HCT116 (cell line): ENCODE measurements around the gene TCHP. TPM values are rescaled to one million over a fixed set of nuclear protein-coding genes. Genes with fewer than 3 reads are reported as not detected.

Experiments
- ATAC-seq: fragments of 200-7000 bp; cut with Tn5 transposase; 2 replicates; pipeline ENCODE4 v1.9.1; 2020; ENCODE audit warnings: mild to moderate bottlenecking, moderate library complexity
- BruUV-seq: library from RNA; stranded (reverse); fragments of 400-500 nt; replicated peaks from 2 replicates; lab custom pipeline; 2021; lab: Mats Ljungman, UMichigan
- CTCF ChIA-PET: fragments of 300-600 bp; sonication (Branson Sonifier 250); formaldehyde crosslinking; loops from one replicate; lab custom pipeline; 2021; ENCODE audit warnings: antibody characterized with exemption; lab: Charles Lee
- POLR2A ChIA-PET: fragments of 300-600, 350-600 bp; sonication (Branson Sonifier 250); formaldehyde crosslinking; loops from one replicate; lab custom pipeline; 2021; ENCODE audit warnings: antibody characterized with exemption; lab: Charles Lee
- RAD21 ChIA-PET, 2 experiments: fragments of 300-600 bp; sonication (Branson Sonifier 250); formaldehyde crosslinking; loops; one replicate each; lab custom pipeline; 2023; ENCODE audit warnings: low total read pairs in 2 of 2; ENCODE audit not compliant: uncharacterized antibody in 2 of 2, unreplicated experiment in 2 of 2, low non-redundant PET in 1 of 2; lab: Charles Lee
- DNase-seq: peaks from one replicate; pipeline ENCODE4 v3.0.0-alpha.2; 2010; ENCODE audit warnings: low read depth, low spot score
- H2AFZ ChIP-seq: fragments of 200-600 bp; shearing (Covaris generic), sonication (generic); 2 replicates; pipeline ENCODE4 v1.6.1; 2017; ENCODE audit warnings: low read depth, mixed run types, mixed read lengths, antibody characterized with exemption, low read length; ENCODE audit not compliant: poor library complexity, severe bottlenecking
- H3K27ac ChIP-seq: 2 replicates; pipeline ENCODE4 v1.5.1; 2012; ENCODE audit warnings: low read depth, low read length
- H3K27me3 ChIP-seq: fragments of 200-600 bp; sonication (generic); 2 replicates; pipeline ENCODE4 v1.6.1; 2016; ENCODE audit warnings: mixed run types, low read length, mixed read lengths; ENCODE audit not compliant: insufficient read depth
- H3K36me3 ChIP-seq, 2 experiments: fragments of 200-500 bp in 1 of 2; fragments of 200-600 bp in 1 of 2; sonication (Bioruptor generic) in 1 of 2; sonication (generic) in 1 of 2; 2 replicates each; pipeline versions ENCODE4 v1.5.1 to v1.6.1; 2014 to 2016; ENCODE audit warnings: low read length in 2 of 2, inconsistent platforms in 1 of 2, mixed read lengths in 1 of 2, mixed run types in 1 of 2; ENCODE audit not compliant: insufficient read depth in 2 of 2, control insufficient read depth in 1 of 2
- H3K4me1 ChIP-seq, 2 experiments: fragments of 200-600 bp in 1 of 2; sonication (generic) in 1 of 2; 2 replicates each; pipeline versions ENCODE4 v1.5.1 to v1.6.1; 2012 to 2017; ENCODE audit warnings: low read length in 2 of 2, inconsistent platforms in 1 of 2, mild to moderate bottlenecking in 1 of 2, mixed read lengths in 1 of 2, mixed run types in 1 of 2, moderate library complexity in 1 of 2; ENCODE audit not compliant: insufficient read depth in 2 of 2, control insufficient read depth in 1 of 2
- H3K4me2 ChIP-seq: fragments of 200-600 bp; sonication (generic); 2 replicates; pipeline ENCODE4 v1.6.1; 2017; ENCODE audit warnings: mixed run types, low read length, mixed read lengths
- H3K4me3 ChIP-seq, 2 experiments: fragments of 200-600 bp in 1 of 2; sonication (generic) in 1 of 2; replicated peaks in 1 of 2; 2 replicates each; pipeline ENCODE4 v1.5.1; 2011 to 2016; ENCODE audit warnings: low read length in 2 of 2, control low read depth in 1 of 2, low read depth in 1 of 2, mild to moderate bottlenecking in 1 of 2, mixed read lengths in 1 of 2, mixed run types in 1 of 2
- H3K79me2 ChIP-seq: fragments of 200-600 bp; sonication (generic); 2 replicates; pipeline ENCODE4 v1.6.1; 2017; ENCODE audit warnings: mild to moderate bottlenecking, mixed run types, low read length, moderate library complexity, mixed read lengths; ENCODE audit not compliant: insufficient read depth
- H3K9ac ChIP-seq: fragments of 200-600 bp; sonication (generic); 2 replicates; pipeline ENCODE4 v1.6.1; 2016; ENCODE audit warnings: low read length, mixed read lengths
- H3K9me2 ChIP-seq: fragments of 200-600 bp; sonication (generic), shearing (Covaris generic); 2 replicates; pipeline ENCODE4 v1.6.1; 2017; ENCODE audit warnings: mixed run types, mild to moderate bottlenecking, moderate library complexity; ENCODE audit not compliant: insufficient read depth
- H3K9me3 ChIP-seq, 2 experiments: fragments of 200-500 bp in 1 of 2; fragments of 200-600 bp in 1 of 2; sonication (Bioruptor generic) in 1 of 2; sonication (generic) in 1 of 2; 2 replicates each; pipeline ENCODE4 v1.6.1; 2014 to 2017; ENCODE audit warnings: low read length in 2 of 2, mixed read lengths in 2 of 2, inconsistent platforms in 1 of 2, low read depth in 1 of 2, mild to moderate bottlenecking in 1 of 2, mixed run types in 1 of 2, moderate library complexity in 1 of 2; ENCODE audit not compliant: control insufficient read depth in 1 of 2, insufficient read depth in 1 of 2
- H4K20me1 ChIP-seq: fragments of 200-600 bp; sonication (generic), shearing (Covaris generic); 2 replicates; pipeline ENCODE4 v1.6.1; 2017; ENCODE audit warnings: mixed run types, mild to moderate bottlenecking, moderate library complexity; ENCODE audit not compliant: insufficient read depth
- CBX3 ChIP-seq: IDR thresholded peaks from 2 replicates; pipeline ENCODE4 v1.6.1; 2012; ENCODE audit warnings: low read depth
- EGR1 ChIP-seq: IDR thresholded peaks from 2 replicates; pipeline ENCODE4 v1.6.1; 2012; ENCODE audit warnings: low read depth
- ELF1 ChIP-seq: IDR thresholded peaks from 2 replicates; pipeline ENCODE4 v1.6.1; 2012; ENCODE audit warnings: low read depth, borderline replicate concordance
- EZH2 ChIP-seq: fragments of 200-600 bp; sonication (generic); IDR thresholded peaks from 2 replicates; pipeline ENCODE4 v1.6.1; 2017; ENCODE audit warnings: antibody characterized with exemption, mixed run types
- EZH2phosphoT487 ChIP-seq: fragments of 200-600 bp; IDR thresholded peaks from 2 replicates; pipeline ENCODE4 v1.6.1; 2018; ENCODE audit warnings: antibody characterized with exemption, borderline replicate concordance
- JUND ChIP-seq: IDR thresholded peaks from 2 replicates; pipeline ENCODE4 v1.6.1; 2012
- SIN3A ChIP-seq: IDR thresholded peaks from 2 replicates; pipeline ENCODE4 v1.6.1; 2012; ENCODE audit warnings: low read depth
- SP1 ChIP-seq: IDR thresholded peaks from 2 replicates; pipeline ENCODE4 v1.6.1; 2012; ENCODE audit warnings: low read depth
- ZFX ChIP-seq: fragments of 450-650 bp; IDR thresholded peaks from 2 replicates; pipeline ENCODE4 v1.6.1; 2017
- ZNF274 ChIP-seq: fragments of 200-500 bp; sonication (Bioruptor generic); IDR thresholded peaks from 2 replicates; pipeline ENCODE4 v1.6.1; 2014; ENCODE audit warnings: mild to moderate bottlenecking, low read depth, low read length, inconsistent platforms
- intact Hi-C: fragments of 100-400 bp; cut with micrococcal nuclease; formaldehyde crosslinking; loops from 2 replicates; pipeline ENCODE4 v1.10.0; 2022
- total RNA-seq: library from RNA; stranded (reverse); gene quantifications from one replicate; pipeline ENCODE4 v1.2.1, GENCODE V29; 2021; ENCODE audit not compliant: unreplicated experiment
- TF ChIP-seq, protein P1 (sequence below): IDR thresholded peaks from 2 replicates; pipeline ENCODE4 v1.6.1; 2012
- TF ChIP-seq, protein P2 (sequence below): IDR thresholded peaks from 2 replicates; pipeline ENCODE4 v1.6.1; 2012; ENCODE audit warnings: low read depth
- TF ChIP-seq, protein P3 (sequence below): IDR thresholded peaks from 2 replicates; pipeline ENCODE4 v1.6.1; 2011; ENCODE audit warnings: mild to moderate bottlenecking, low read length, moderate library complexity; ENCODE audit not compliant: insufficient replicate concordance; ENCODE audit errors: extremely low read depth

TCHP gene
- total RNA-seq, 1 experiment from 2014 or later = 17.3 TPM

GRCh38 chr12:109946913-109947312 is 46.8 kb downstream of the TCHP start:
- Histone ChIP-seq H3K9ac (no peak overlapping the region), H3K27me3 (no peaks in the 10 kb centered on the region), H3K79me2 (no peaks in the 10 kb centered on the region), H3K4me2 (no peak overlapping the region), H3K4me1 (peaks cover 21 to 32% of the 10 kb centered on the region in 2 experiments), H3K27ac (no peak overlapping the region), H2AFZ (no peak overlapping the region), H3K9me3 (no peaks in the 10 kb centered on the region), H3K4me3 (no peak overlapping the region), H3K36me3 (0 out of 4 replicates have a peak, but pooled peaks cover 3 to 6% of the 10 kb centered on the region in 2 experiments), H3K9me2 (no peaks in the 10 kb centered on the region), H4K20me1 (no peaks in the 10 kb centered on the region)
- ATAC-seq (no peak), DNase-seq (no peak)
- RAD21 ChIA-PET = no interaction called here
- intact Hi-C loops = no loop called here
- TF ChIP-seq ELF1 (no peak), ZNF274 (no peak), EZH2phosphoT487 (no peak), ZFX (no peak), JUND (no peak), EGR1 (no peak), CBX3 (no peak), SIN3A (no peak), SP1 (no peak), EZH2 (no peak)
- TF ChIP-seq, protein P1, sequence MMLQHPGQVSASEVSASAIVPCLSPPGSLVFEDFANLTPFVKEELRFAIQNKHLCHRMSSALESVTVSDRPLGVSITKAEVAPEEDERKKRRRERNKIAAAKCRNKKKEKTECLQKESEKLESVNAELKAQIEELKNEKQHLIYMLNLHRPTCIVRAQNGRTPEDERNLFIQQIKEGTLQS = no peak
- TF ChIP-seq, protein P2, sequence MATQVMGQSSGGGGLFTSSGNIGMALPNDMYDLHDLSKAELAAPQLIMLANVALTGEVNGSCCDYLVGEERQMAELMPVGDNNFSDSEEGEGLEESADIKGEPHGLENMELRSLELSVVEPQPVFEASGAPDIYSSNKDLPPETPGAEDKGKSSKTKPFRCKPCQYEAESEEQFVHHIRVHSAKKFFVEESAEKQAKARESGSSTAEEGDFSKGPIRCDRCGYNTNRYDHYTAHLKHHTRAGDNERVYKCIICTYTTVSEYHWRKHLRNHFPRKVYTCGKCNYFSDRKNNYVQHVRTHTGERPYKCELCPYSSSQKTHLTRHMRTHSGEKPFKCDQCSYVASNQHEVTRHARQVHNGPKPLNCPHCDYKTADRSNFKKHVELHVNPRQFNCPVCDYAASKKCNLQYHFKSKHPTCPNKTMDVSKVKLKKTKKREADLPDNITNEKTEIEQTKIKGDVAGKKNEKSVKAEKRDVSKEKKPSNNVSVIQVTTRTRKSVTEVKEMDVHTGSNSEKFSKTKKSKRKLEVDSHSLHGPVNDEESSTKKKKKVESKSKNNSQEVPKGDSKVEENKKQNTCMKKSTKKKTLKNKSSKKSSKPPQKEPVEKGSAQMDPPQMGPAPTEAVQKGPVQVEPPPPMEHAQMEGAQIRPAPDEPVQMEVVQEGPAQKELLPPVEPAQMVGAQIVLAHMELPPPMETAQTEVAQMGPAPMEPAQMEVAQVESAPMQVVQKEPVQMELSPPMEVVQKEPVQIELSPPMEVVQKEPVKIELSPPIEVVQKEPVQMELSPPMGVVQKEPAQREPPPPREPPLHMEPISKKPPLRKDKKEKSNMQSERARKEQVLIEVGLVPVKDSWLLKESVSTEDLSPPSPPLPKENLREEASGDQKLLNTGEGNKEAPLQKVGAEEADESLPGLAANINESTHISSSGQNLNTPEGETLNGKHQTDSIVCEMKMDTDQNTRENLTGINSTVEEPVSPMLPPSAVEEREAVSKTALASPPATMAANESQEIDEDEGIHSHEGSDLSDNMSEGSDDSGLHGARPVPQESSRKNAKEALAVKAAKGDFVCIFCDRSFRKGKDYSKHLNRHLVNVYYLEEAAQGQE = no peak
- TF ChIP-seq, protein P3, sequence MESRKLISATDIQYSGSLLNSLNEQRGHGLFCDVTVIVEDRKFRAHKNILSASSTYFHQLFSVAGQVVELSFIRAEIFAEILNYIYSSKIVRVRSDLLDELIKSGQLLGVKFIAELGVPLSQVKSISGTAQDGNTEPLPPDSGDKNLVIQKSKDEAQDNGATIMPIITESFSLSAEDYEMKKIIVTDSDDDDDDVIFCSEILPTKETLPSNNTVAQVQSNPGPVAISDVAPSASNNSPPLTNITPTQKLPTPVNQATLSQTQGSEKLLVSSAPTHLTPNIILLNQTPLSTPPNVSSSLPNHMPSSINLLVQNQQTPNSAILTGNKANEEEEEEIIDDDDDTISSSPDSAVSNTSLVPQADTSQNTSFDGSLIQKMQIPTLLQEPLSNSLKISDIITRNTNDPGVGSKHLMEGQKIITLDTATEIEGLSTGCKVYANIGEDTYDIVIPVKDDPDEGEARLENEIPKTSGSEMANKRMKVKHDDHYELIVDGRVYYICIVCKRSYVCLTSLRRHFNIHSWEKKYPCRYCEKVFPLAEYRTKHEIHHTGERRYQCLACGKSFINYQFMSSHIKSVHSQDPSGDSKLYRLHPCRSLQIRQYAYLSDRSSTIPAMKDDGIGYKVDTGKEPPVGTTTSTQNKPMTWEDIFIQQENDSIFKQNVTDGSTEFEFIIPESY = no peak
- BruUV-seq = no TSS peak
- POLR2A ChIA-PET = interaction anchor here (0.6 kb wide), 1 partner anchor 780 kb away, joined by 3 read pairs; no protein-coding TSS in a partner anchor
- CTCF ChIA-PET = no interaction called here
